Peyer's patch (tissue), 4 donors: ENCODE results near the gene FXN.

Experiments used
- POLR2A ChIP-seq, 2 donors: fragments of 450-650 bp; IDR thresholded peaks; one replicate each; pipeline ENCODE4 v1.5.1; 2017; ENCODE audit warnings: antibody characterized with exemption in 2 of 2, mild to moderate bottlenecking in 2 of 2, moderate library complexity in 2 of 2
- TF ChIP-seq, protein P1 (sequence below), 6 experiments: fragments of 450-650 bp in 4 of 6; fragments of 200-600 bp in 2 of 6; sonication (generic) in 1 of 6; IDR thresholded peaks; one replicate each; pipeline ENCODE4 v1.5.1; 2017 to 2019; ENCODE audit warnings: antibody characterized with exemption in 6 of 6, mild to moderate bottlenecking in 3 of 6, moderate library complexity in 1 of 6

DNA sequence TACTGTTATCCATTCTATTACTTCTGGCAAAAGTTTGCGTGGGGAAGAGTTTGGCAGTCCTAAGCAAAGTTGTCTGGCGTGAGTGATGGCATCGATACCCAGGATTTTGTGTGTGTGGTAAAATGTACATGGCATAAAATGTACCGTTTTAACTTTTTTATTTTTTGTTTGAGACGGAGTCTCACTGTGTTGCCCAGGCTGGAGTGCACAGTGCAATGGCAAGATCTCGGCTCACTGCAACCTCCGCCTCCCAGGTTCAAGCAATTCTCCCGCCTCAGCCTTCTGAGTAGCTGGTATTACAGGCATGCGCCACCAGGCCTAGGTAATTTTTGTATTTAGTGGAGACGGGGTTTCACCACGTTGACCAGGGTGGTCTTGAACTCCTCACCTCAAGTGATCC, 83.1 kb downstream of the FXN start:
- TF ChIP-seq, protein P1, sequence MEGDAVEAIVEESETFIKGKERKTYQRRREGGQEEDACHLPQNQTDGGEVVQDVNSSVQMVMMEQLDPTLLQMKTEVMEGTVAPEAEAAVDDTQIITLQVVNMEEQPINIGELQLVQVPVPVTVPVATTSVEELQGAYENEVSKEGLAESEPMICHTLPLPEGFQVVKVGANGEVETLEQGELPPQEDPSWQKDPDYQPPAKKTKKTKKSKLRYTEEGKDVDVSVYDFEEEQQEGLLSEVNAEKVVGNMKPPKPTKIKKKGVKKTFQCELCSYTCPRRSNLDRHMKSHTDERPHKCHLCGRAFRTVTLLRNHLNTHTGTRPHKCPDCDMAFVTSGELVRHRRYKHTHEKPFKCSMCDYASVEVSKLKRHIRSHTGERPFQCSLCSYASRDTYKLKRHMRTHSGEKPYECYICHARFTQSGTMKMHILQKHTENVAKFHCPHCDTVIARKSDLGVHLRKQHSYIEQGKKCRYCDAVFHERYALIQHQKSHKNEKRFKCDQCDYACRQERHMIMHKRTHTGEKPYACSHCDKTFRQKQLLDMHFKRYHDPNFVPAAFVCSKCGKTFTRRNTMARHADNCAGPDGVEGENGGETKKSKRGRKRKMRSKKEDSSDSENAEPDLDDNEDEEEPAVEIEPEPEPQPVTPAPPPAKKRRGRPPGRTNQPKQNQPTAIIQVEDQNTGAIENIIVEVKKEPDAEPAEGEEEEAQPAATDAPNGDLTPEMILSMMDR (IDR thresholded peaks at IDR 0.05): no peak
- no peak for TF ChIP-seq POLR2A (IDR thresholded peaks at IDR 0.05)
